Measurements from ENCODE around the gene HSPG2.

The HSPG2 gene

GRCh38 chr1:21872445-21873079 is 64.5 kb downstream of the HSPG2 start:
- peaks cover 24% of the 10 kb centered on the region for H3K4me1 ChIP-seq (ENCODE audit: insufficient read depth, low read length, severe bottlenecking)
- no peak overlapping the region for H2AFZ ChIP-seq (ENCODE audit: low read length)
- H3K9me2 ChIP-seq (ENCODE audit: low read depth, low read length), result no peaks in the 10 kb centered on the region
- H3K4me3 ChIP-seq (ENCODE audit: low read depth, low read length, poor library complexity, severe bottlenecking), result no peak overlapping the region
- H3K9me3 ChIP-seq (ENCODE audit: low read length), result no peaks in the 10 kb centered on the region
- no peaks in the 10 kb centered on the region for H3F3A ChIP-seq (ENCODE audit: insufficient read depth, low read length)
- no peak overlapping the region for H3K9ac ChIP-seq (ENCODE audit: low read length)
- H3K36me3 ChIP-seq (ENCODE audit: insufficient read depth, low read length), result no peaks in the 10 kb centered on the region
- no peak overlapping the region for H3K27ac ChIP-seq (ENCODE audit: low read depth, low read length, poor library complexity, severe bottlenecking)
- H3K4me2 ChIP-seq (ENCODE audit: low read length), result no peak overlapping the region
- no peaks in the 10 kb centered on the region for H3K79me2 ChIP-seq (ENCODE audit: insufficient read depth, low read length)
- TF ChIP-seq EZH2 (IDR thresholded peaks at IDR 0.05; ENCODE audit: borderline replicate concordance, low read length), result no peak
- no peak for TF ChIP-seq CTCF (IDR thresholded peaks at IDR 0.05; ENCODE audit: low read length)
- no peaks in the 10 kb centered on the region for H3K27me3 ChIP-seq (ENCODE audit: insufficient read depth, low read length)
- no peaks in the 10 kb centered on the region for H4K20me1 ChIP-seq (ENCODE audit: insufficient read depth, low read length)

- H3K9ac ChIP-seq (ENCODE audit: low read length), result no peak overlapping the region
- H3K9me3 ChIP-seq (ENCODE audit: low read length), result no peaks in the 10 kb centered on the region
- H3F3A ChIP-seq (ENCODE audit: insufficient read depth, low read length), result no peaks in the 10 kb centered on the region
- H3K27me3 ChIP-seq (ENCODE audit: insufficient read depth, low read length), result no peaks in the 10 kb centered on the region
- no peaks in the 10 kb centered on the region for H3K79me2 ChIP-seq (ENCODE audit: insufficient read depth, low read length)
- no peak overlapping the region for H3K4me2 ChIP-seq (ENCODE audit: low read length)
- H3K4me3 ChIP-seq (ENCODE audit: low read depth, low read length, poor library complexity, severe bottlenecking), result no peak overlapping the region
- no peaks in the 10 kb centered on the region for H3K36me3 ChIP-seq (ENCODE audit: insufficient read depth, low read length)
- H3K9me2 ChIP-seq (ENCODE audit: low read depth, low read length), result no peaks in the 10 kb centered on the region
- no peak overlapping the region for H3K27ac ChIP-seq (ENCODE audit: low read depth, low read length, poor library complexity, severe bottlenecking)
- peaks cover 30% of the 10 kb centered on the region for H3K4me1 ChIP-seq (ENCODE audit: insufficient read depth, low read length, severe bottlenecking)
- H2AFZ ChIP-seq (ENCODE audit: low read length), result no peak overlapping the region
- no peaks in the 10 kb centered on the region for H4K20me1 ChIP-seq (ENCODE audit: insufficient read depth, low read length)
- TF ChIP-seq CTCF (IDR thresholded peaks at IDR 0.05; ENCODE audit: low read length), result no peak
- no peak for TF ChIP-seq EZH2 (IDR thresholded peaks at IDR 0.05; ENCODE audit: borderline replicate concordance, low read length)
Observed at GRCh38 chr1:21871943-21872342, 65.2 kb downstream of the HSPG2 start.

GRCh38 chr1:21870611-21871010 is 66.5 kb downstream of the HSPG2 start:
- no peaks in the 10 kb centered on the region for H3F3A ChIP-seq (ENCODE audit: insufficient read depth, low read length)
- H3K4me2 ChIP-seq (ENCODE audit: low read length), result no peak overlapping the region
- H3K79me2 ChIP-seq (ENCODE audit: insufficient read depth, low read length), result no peaks in the 10 kb centered on the region
- H4K20me1 ChIP-seq (ENCODE audit: insufficient read depth, low read length), result no peaks in the 10 kb centered on the region
- no peaks in the 10 kb centered on the region for H3K9me3 ChIP-seq (ENCODE audit: low read length)
- H3K36me3 ChIP-seq (ENCODE audit: insufficient read depth, low read length), result no peaks in the 10 kb centered on the region
- no peak overlapping the region for H3K27ac ChIP-seq (ENCODE audit: low read depth, low read length, poor library complexity, severe bottlenecking)
- no peaks in the 10 kb centered on the region for H3K27me3 ChIP-seq (ENCODE audit: insufficient read depth, low read length)
- no peak overlapping the region for H2AFZ ChIP-seq (ENCODE audit: low read length)
- H3K4me3 ChIP-seq (ENCODE audit: low read depth, low read length, poor library complexity, severe bottlenecking), result no peak overlapping the region
- no peaks in the 10 kb centered on the region for H3K9me2 ChIP-seq (ENCODE audit: low read depth, low read length)
- no peak overlapping the region for H3K9ac ChIP-seq (ENCODE audit: low read length)
- no peak for TF ChIP-seq CTCF (IDR thresholded peaks at IDR 0.05; ENCODE audit: low read length)
- no peak for TF ChIP-seq EZH2 (IDR thresholded peaks at IDR 0.05; ENCODE audit: borderline replicate concordance, low read length)
- H3K4me1 ChIP-seq (ENCODE audit: insufficient read depth, low read length, severe bottlenecking), result peaks cover 43% of the 10 kb centered on the region

All from OCI-LY1 (cell line).